ENCODE measurements around the gene TAAR1.
A peak's percentile ranks its signal among the peaks of the same experiment; 100 is the strongest.

The TAAR1 gene

GRCh38 chr6:132616677-132617076 is 42.3 kb downstream of the TAAR1 start:
- Histone ChIP-seq H3K9me2 (replicated peaks; ENCODE audit: insufficient read depth, low read length) (no peaks in the 10 kb centered on the region), H3K4me2 (ENCODE audit: low read depth, low read length) (no peak overlapping the region), H3K9ac (ENCODE audit: low read length) (no peak overlapping the region), H3K9me3 (replicated peaks; ENCODE audit: insufficient read depth, low read length) (no peaks in the 10 kb centered on the region), H3K36me3 (replicated peaks; ENCODE audit: insufficient read depth, low read length) (no peaks in the 10 kb centered on the region), H3K4me1 (ENCODE audit: low read length) (peaks cover 8% of the 10 kb centered on the region; the same call in 1 of the 2 replicates), H3K27me3 (replicated peaks; ENCODE audit: insufficient read depth, low read length) (no peaks in the 10 kb centered on the region), H3K4me3 (ENCODE audit: low read length) (no peak overlapping the region), H3F3A (ENCODE audit: insufficient read depth, low read length) (no peaks in the 10 kb centered on the region), H4K20me1 (ENCODE audit: insufficient read depth, low read length) (no peaks in the 10 kb centered on the region), H3K79me2 (ENCODE audit: low read length) (no peaks in the 10 kb centered on the region), H3K27ac (ENCODE audit: low read length) (no peak overlapping the region), H2AFZ (ENCODE audit: low read length) (no peak overlapping the region)
- no peak for TF ChIP-seq CTCF (IDR thresholded peaks at IDR 0.05; ENCODE audit: low read length)
- no peak for TF ChIP-seq EZH2 (optimal IDR thresholded peaks at IDR 0.05; ENCODE audit: low read depth, low read length)
- TF ChIP-seq EZH2phosphoT487 (IDR thresholded peaks at IDR 0.05; ENCODE audit: low read length) = no peak
- DNase-seq = no peak

GRCh38 chr6:132614554-132614953 is 44.4 kb downstream of the TAAR1 start:
- no peaks in the 10 kb centered on the region for H3K9me2 ChIP-seq (replicated peaks; ENCODE audit: insufficient read depth, low read length)
- 0 out of 2 replicates have a peak overlapping the region, but pooled peaks have one; percentile 0 for H3K9ac ChIP-seq (ENCODE audit: low read length)
- H3K27ac ChIP-seq (ENCODE audit: low read length) = no peak overlapping the region
- peak overlapping the region; percentile 45 for H3K4me3 ChIP-seq (ENCODE audit: low read length)
- no peaks in the 10 kb centered on the region for H3F3A ChIP-seq (ENCODE audit: insufficient read depth, low read length)
- H3K4me1 ChIP-seq (ENCODE audit: low read length) = peaks cover 8% of the 10 kb centered on the region; the same call in 1 of the 2 replicates
- H3K4me2 ChIP-seq (ENCODE audit: low read depth, low read length) = peak overlapping the region; percentile 40; the same call in 1 of the 2 replicates
- no peaks in the 10 kb centered on the region for H4K20me1 ChIP-seq (ENCODE audit: insufficient read depth, low read length)
- no peaks in the 10 kb centered on the region for H3K79me2 ChIP-seq (ENCODE audit: low read length)
- DNase-seq = peak; percentile 66
- TF ChIP-seq EZH2 (optimal IDR thresholded peaks at IDR 0.05; ENCODE audit: low read depth, low read length) = no peak
- TF ChIP-seq CTCF (IDR thresholded peaks at IDR 0.05; ENCODE audit: low read length) = no peak
- TF ChIP-seq EZH2phosphoT487 (IDR thresholded peaks at IDR 0.05; ENCODE audit: low read length) = no peak
- H3K27me3 ChIP-seq (replicated peaks; ENCODE audit: insufficient read depth, low read length) = no peaks in the 10 kb centered on the region
- H3K36me3 ChIP-seq (replicated peaks; ENCODE audit: insufficient read depth, low read length) = no peaks in the 10 kb centered on the region
- H2AFZ ChIP-seq (ENCODE audit: low read length) = peak overlapping the region; percentile 54; the same call in 1 of the 2 replicates
- H3K9me3 ChIP-seq (replicated peaks; ENCODE audit: insufficient read depth, low read length) = no peaks in the 10 kb centered on the region

GRCh38 chr6:132612449-132613108 is 46.4 kb downstream of the TAAR1 start:
- Histone ChIP-seq H3K4me1 (ENCODE audit: low read length) (peaks cover 8% of the 10 kb centered on the region; the same call in 1 of the 2 replicates), H3K27me3 (replicated peaks; ENCODE audit: insufficient read depth, low read length) (no peaks in the 10 kb centered on the region), H3K4me3 (ENCODE audit: low read length) (no peak overlapping the region), H3K27ac (ENCODE audit: low read length) (no peak overlapping the region), H3K9me2 (replicated peaks; ENCODE audit: insufficient read depth, low read length) (no peaks in the 10 kb centered on the region), H3K4me2 (ENCODE audit: low read depth, low read length) (no peak overlapping the region), H4K20me1 (ENCODE audit: insufficient read depth, low read length) (no peaks in the 10 kb centered on the region), H3K9ac (ENCODE audit: low read length) (no peak overlapping the region), H3F3A (ENCODE audit: insufficient read depth, low read length) (no peaks in the 10 kb centered on the region), H3K79me2 (ENCODE audit: low read length) (no peaks in the 10 kb centered on the region), H3K36me3 (replicated peaks; ENCODE audit: insufficient read depth, low read length) (no peaks in the 10 kb centered on the region), H2AFZ (ENCODE audit: low read length) (peak overlapping the region; percentile 21), H3K9me3 (replicated peaks; ENCODE audit: insufficient read depth, low read length) (no peaks in the 10 kb centered on the region)
- TF ChIP-seq EZH2phosphoT487 (IDR thresholded peaks at IDR 0.05; ENCODE audit: low read length) (no peak), CTCF (IDR thresholded peaks at IDR 0.05; ENCODE audit: low read length) (no peak), EZH2 (optimal IDR thresholded peaks at IDR 0.05; ENCODE audit: low read depth, low read length) (no peak)
- DNase-seq = no peak

Measured in MM.1S (cell line).